Endothelial cell of hepatic sinusoid (primary cell): ENCODE results near the gene CEP104.

Experiments used
- in situ Hi-C: cut with HindIII; loops from 2 replicates; pipeline ENCODE4 v1.10.0; 2017; ENCODE audit warnings: low sequenced_read_pairs

Gene CEP104

DNA sequence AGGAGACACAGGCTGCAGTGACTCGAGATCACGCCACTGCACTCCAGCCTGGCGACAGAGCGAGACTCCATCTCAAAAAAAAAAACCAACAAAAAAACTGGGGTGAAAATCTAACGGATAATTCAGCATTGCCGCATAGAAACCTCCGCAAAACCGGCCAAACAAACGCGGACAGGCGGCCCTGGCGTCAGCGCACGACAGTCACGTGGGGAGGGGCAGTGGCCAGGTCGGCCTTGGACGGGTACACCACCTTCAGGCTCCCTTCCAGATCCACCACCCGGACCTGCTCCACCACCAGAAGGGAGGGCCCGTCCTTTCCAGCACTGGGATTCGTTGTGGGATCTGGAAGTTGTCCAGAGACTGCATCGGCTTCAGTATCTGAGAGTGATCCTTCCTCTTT lies 76.1 kb downstream of the CEP104 start:
- in situ Hi-C loops, result no loop called here

GRCh38 chr1:3779912-3780416 lies 77.0 kb downstream of the CEP104 start:
- in situ Hi-C loops, result no loop called here

DNA sequence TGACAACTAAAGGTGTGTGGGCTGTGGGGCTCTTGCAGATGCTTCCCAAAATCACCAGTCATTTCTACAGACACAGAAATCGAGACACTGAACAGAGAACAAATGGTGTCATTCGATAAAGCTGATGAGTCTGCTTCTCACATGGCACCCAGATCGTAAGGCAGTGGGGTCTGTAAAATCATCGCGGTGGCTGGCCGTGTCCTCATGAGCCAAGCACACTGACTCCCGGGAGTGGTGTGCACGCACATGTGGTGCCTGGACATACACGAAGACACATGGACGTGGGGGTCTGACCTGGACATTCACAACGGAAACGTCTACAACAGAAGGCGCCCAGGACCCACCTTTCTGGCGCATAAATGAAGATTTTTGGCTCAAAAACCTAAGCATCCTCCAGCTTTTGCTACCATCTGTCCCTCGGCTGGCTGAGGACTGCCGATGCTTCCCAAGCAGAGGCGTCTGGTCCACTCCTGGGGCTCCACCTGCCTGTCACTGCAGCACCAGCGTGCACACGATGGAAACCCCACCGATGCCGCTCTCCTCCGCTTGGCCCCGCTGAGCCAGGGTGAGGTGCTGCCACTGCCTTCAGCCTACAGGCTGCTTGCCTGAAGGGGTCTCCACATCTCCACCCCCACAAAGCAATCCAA lies 77.6 kb downstream of the CEP104 start:
- in situ Hi-C loops, result no loop called here

GRCh38 chr1:3778590-3779264 lies 78.3 kb downstream of the CEP104 start:
- in situ Hi-C loops, result no loop called here

- in situ Hi-C loops, result no loop called here
Measured at GRCh38 chr1:3777647-3778589, 79.1 kb downstream of the CEP104 start.

DNA sequence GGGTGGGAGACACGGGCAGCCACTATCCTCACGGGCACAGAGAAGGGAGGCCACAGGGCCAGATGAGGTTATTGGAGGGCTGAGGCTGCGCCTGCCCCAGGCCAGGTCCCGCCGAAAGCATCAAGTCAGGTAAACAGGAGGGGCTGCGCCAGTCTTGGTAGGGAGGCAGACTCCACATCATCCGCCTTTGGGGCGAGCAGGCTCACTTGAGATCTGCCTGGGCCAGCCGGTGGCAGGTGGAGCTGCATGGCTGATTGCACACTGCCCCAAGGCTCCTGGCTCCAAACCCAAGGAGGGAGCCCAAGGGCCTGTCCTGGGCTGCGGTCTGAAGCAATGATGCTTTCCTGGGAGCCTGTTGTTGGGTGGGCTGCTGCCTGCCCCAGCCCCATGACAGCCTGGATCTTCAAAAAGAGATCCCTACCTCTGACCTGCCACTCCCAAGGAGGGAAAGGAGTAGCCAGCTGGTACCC lies 79.9 kb downstream of the CEP104 start:
- in situ Hi-C loops, result no loop called here

GRCh38 chr1:3776231-3776961 lies 80.6 kb downstream of the CEP104 start:
- in situ Hi-C loops, result no loop called here

- in situ Hi-C loops, result no loop called here
Measured at GRCh38 chr1:3775490-3776230, 81.4 kb downstream of the CEP104 start.

DNA sequence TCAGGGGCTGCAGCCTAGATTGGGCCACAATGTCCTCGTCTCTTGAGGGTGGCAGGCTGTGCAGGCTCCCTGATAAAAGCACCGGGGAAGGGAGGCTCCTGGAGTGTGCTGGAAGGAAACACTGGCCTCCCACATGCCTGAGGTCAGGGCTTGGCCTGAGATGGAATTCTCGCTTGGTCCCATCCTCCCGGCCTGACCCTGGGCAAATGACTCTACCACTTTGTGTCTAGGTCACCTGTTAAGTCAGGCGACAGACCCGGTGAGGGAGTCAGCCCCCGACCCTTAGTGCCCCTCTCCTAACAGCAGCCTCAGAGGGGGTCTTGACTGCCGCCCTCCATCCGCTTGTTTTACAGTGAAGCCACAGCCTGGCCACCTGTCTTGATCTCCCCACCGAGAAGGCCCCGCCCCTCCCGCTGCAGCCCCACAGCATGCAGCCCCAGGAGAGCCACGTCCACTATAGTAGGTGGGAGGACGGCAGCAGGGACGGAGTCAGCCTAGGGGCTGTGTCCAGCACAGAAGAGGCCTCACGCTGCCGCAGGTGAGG lies 82.0 kb downstream of the CEP104 start:
- in situ Hi-C loops, result loop anchor here (5.0 kb wide), 1 partner anchor 42 kb away; no protein-coding TSS in a partner anchor

- in situ Hi-C loops, result loop anchor here (5.0 kb wide), 1 partner anchor 43 kb away; no protein-coding TSS in a partner anchor
Measured at GRCh38 chr1:3774276-3774945, 82.6 kb downstream of the CEP104 start.

DNA sequence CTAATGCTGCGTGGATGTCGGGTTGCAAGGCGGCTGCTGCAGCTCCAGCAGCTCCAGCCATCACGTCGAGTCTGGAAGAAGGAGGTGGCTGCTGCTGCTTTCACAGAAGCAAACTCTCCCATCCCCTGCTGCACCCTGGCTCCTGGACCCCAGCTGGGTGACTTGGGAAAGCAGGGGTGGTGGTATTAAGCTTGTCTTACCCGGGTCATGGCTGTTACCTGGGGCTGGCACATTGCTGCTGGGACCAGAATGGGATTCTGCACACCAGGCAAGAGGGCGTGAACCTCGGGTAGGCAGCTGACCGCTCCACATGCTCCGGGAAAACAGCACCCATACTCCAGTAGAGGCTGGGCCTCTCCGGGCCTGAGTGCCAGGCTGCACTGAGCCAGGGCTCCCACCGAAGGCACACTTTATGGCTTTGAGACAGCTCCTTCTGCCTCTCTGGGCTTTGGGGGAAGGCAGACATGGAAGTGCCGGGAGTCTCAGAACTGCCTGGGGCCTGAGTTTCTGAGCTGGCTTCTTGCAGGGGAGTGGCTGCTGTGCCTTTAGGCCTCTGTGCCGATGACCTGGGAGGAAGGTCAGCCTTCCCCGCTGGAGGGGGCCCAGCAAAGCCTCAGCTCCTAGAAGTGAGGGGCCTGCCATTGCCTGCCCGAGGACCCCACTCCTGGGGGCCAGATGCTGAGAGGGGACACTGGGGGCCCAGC lies 83.3 kb downstream of the CEP104 start:
- in situ Hi-C loops, result loop anchor here (5.0 kb wide), 1 partner anchor 44 kb away; no protein-coding TSS in a partner anchor

- in situ Hi-C loops, result loop anchor here (5.0 kb wide), 1 partner anchor 44 kb away; no protein-coding TSS in a partner anchor
Measured at GRCh38 chr1:3772715-3773571, 84.1 kb downstream of the CEP104 start, which contains the start of gene SMIM1. Gene SMIM1 (plus strand): TSS chr1:3772749. CDS start chr1:3775374, 2,625 bp downstream.

DNA sequence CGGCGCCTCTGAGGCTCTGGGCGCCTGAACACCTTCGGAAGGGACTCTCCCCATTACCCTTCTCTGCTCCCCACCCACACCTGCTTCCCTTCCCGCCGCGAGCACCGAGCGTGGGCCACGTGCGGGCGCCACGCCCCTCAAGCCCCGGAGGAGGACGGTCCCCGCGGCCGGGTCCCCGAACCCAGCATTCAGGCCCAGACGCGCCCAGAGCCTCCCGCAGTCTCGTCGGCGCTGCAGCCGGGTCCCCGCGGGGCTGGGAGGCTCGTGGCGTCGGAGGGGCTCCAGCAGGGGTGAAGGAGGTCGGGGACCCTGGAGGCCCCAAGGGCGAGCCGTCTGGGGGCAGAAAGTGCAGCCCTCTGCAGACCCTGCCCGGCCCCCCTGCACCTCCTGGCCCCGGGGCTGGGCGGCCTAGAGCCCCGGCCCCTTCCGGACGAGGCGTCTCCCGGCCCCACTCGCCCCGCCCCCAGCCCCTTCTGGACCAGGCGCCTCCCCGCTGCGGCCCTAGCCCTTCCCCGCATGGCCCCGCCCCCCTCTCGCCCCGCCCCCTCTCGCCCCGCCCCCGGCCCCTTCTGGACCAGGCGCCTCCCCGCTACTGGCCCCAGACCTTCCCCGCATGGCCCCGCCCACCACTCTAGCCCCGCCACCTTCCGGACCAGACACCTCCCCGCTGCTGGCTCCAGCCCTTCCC lies 84.8 kb downstream of the CEP104 start:
- in situ Hi-C loops, result loop anchor here (5.0 kb wide), 1 partner anchor 45 kb away; no protein-coding TSS in a partner anchor

- in situ Hi-C loops, result loop anchor here (5.0 kb wide), 1 partner anchor 46 kb away; no protein-coding TSS in a partner anchor
Measured at GRCh38 chr1:3771108-3772026, 85.6 kb downstream of the CEP104 start.

- in situ Hi-C loops, result loop anchor here (5.0 kb wide), 1 partner anchor 47 kb away; no protein-coding TSS in a partner anchor
Measured at GRCh38 chr1:3770047-3770765, 86.8 kb downstream of the CEP104 start.
